T-cell (primary cell): ENCODE data around the gene MRPL48. TPM values are rescaled to one million over a fixed set of nuclear protein-coding genes. Genes with fewer than 3 reads are reported as not detected.

ENCODE experiments used
- ATAC-seq, 4 experiments: fragments of 200-7000 bp in 3 of 4; fragments of 150-1000 bp in 1 of 4; cut with Tn5 transposase; replicated peaks in 1 of 4; 1 replicate in 3 of 4; 2 replicates in 1 of 4; pipeline ENCODE4 v1.10.0; 2021; ENCODE audit warnings: moderate library complexity in 3 of 4, mild to moderate bottlenecking in 2 of 4, moderate number of reproducible peaks in 1 of 4
- CTCF ChIA-PET, 2 donors: fragments of 300-600 bp; sonication (Branson Sonifier 250); formaldehyde crosslinking; loops; one replicate each; lab custom pipeline; 2022; ENCODE audit warnings: antibody characterized with exemption in 2 of 2; lab: Charles Lee
- POLR2A ChIA-PET, 2 donors: fragments of 300-600 bp; sonication (Branson Sonifier 250); formaldehyde crosslinking; loops; one replicate each; lab custom pipeline; 2022; ENCODE audit warnings: antibody characterized with exemption in 2 of 2; lab: Charles Lee
- DNase-seq, 35 experiments: peaks; one replicate each; pipeline versions ENCODE4 v3.0.0 to v3.0.0-alpha.2; 2013 to 2023
- H3K27ac ChIP-seq: one replicate; pipeline ENCODE4 v1.5.1; 2013; ENCODE audit warnings: low read length
- H3K27me3 ChIP-seq, 2 experiments: replicated peaks in 1 of 2; 1 replicate in 1 of 2; 2 replicates in 1 of 2; pipeline versions ENCODE4 v1.6.1 to v1.7.0; 2013; ENCODE audit warnings: low read length in 1 of 2, mixed read lengths in 1 of 2; ENCODE audit not compliant: control insufficient read depth in 2 of 2, insufficient read depth in 2 of 2; ENCODE audit errors: extremely low read depth in 1 of 2
- H3K36me3 ChIP-seq, 2 donors: 1 replicate in 1 of 2; 2 replicates in 1 of 2; pipeline versions ENCODE4 v1.6.1 to v1.7.0; 2013; ENCODE audit warnings: low read length in 1 of 2; ENCODE audit not compliant: control insufficient read depth in 2 of 2, insufficient read depth in 1 of 2; ENCODE audit errors: extremely low read depth in 1 of 2
- H3K4me1 ChIP-seq, 2 experiments: 1 replicate in 1 of 2; 2 replicates in 1 of 2; pipeline versions ENCODE4 v1.6.1 to v1.7.0; 2013; ENCODE audit warnings: low read length in 2 of 2, mixed read lengths in 1 of 2; ENCODE audit not compliant: insufficient read depth in 2 of 2, control insufficient read depth in 1 of 2; ENCODE audit errors: extremely low read depth in 1 of 2
- H3K4me3 ChIP-seq, 2 donors: 1 replicate in 1 of 2; 2 replicates in 1 of 2; pipeline versions ENCODE4 v1.5.1 to v1.7.0; 2013; ENCODE audit warnings: mild to moderate bottlenecking in 2 of 2, low read length in 1 of 2, moderate library complexity in 1 of 2; ENCODE audit not compliant: control insufficient read depth in 1 of 2; ENCODE audit errors: extremely low read depth in 1 of 2
- H3K9me3 ChIP-seq: 2 replicates; pipeline ENCODE4 v1.7.0; 2013
- H3K27ac Mint-ChIP-seq, 2 donors: one replicate each; pipeline ENCODE4 v1.8.0; 2020 to 2021; ENCODE audit warnings: mild to moderate bottlenecking in 2 of 2, mixed read lengths in 2 of 2
- H3K27me3 Mint-ChIP-seq, 2 donors: one replicate each; pipeline ENCODE4 v1.8.0; 2021 to 2022; ENCODE audit warnings: mixed read lengths in 2 of 2
- H3K36me3 Mint-ChIP-seq: one replicate; pipeline ENCODE4 v1.8.0; 2021; ENCODE audit warnings: mixed read lengths
- H3K4me1 Mint-ChIP-seq, 3 donors: one replicate each; pipeline ENCODE4 v1.8.0; 2020 to 2022; ENCODE audit warnings: mixed read lengths in 3 of 3, mild to moderate bottlenecking in 1 of 3
- H3K4me3 Mint-ChIP-seq, 3 donors: one replicate each; pipeline ENCODE4 v1.8.0; 2020 to 2022; ENCODE audit warnings: mild to moderate bottlenecking in 3 of 3, mixed read lengths in 3 of 3, moderate library complexity in 3 of 3
- H3K9me3 Mint-ChIP-seq, 3 donors: one replicate each; pipeline ENCODE4 v1.8.0; 2020 to 2022; ENCODE audit warnings: mixed read lengths in 3 of 3
- WGBS: methylation state at CpG from one replicate; pipeline ENCODE4 v1.1.5; 2013; ENCODE audit warnings: missing lambda C conversion rate; ENCODE audit not compliant: insufficient coverage; 5-methylcytosine and 5-hydroxymethylcytosine counted together
- total RNA-seq, 35 experiments: library from RNA in 6 of 35; stranded (reverse) in 6 of 35; fragments of 120-200 nt in 1 of 35; gene quantifications; one replicate each; pipeline versions ENCODE4 v1.2.1 to v1.2.4 and lab custom pipeline; 2013 to 2026

Gene MRPL48
- total RNA-seq (10 to 100 TPM; 21.9 to 26.6 (median 25.7) TPM), total RNA-seq (lab: John Stamatoyannopoulos, UW) (7.3 to 40.1 (median 14.3) reads per million in 29 experiments)
- 34.9 TPM for total RNA-seq (2013)

- Mint-ChIP-seq H3K9me3 (no peaks in the 10 kb centered on the region), H3K27me3 (no peaks in the 10 kb centered on the region), H3K36me3 (no peaks in the 10 kb centered on the region), H3K4me1 (peaks cover 23 to 27% (median 24%) of the 10 kb centered on the region in 3 donors), H3K27ac (peak within 1 kb of the TSS; percentile 100), H3K4me3 (peak within 1 kb of the TSS; percentile 91 to 99 (median 99))
- DNase-seq (peak; percentile 74 to 90 (median 85)), ATAC-seq (peak; percentile 100)
- CTCF ChIA-PET: interaction anchor here in 1 of 2 donors (0.6 to 1.8 kb wide), 4 partner anchors 8 to 114 kb away, joined by 4 to 8 read pairs (median 6); no protein-coding TSS in a partner anchor
- no peaks in the 10 kb centered on the region for H3K27me3 ChIP-seq
- H3K9me3 ChIP-seq: no peaks in the 10 kb centered on the region
- peak within 1 kb of the TSS; percentile 80 to 83 for H3K4me3 ChIP-seq
- POLR2A ChIA-PET: interaction anchor here (0.6 to 1.6 kb wide), 4 partner anchors 9 to 221 kb away, joined by 3 to 15 read pairs (median 6); partner anchors contain the start of gene RAB6A (in 1 of the 2)
- WGBS: 2% methylated on average over 39 of the region's 44 CpGs
- H3K4me1 ChIP-seq: peaks cover 9 to 15% of the 10 kb centered on the region in 2 experiments
- peaks cover 0 to 8% of the 10 kb centered on the region in 2 donors for H3K36me3 ChIP-seq
- H3K27ac ChIP-seq: peak within 1 kb of the TSS; percentile 73
Observed at GRCh38 chr11:73787643-73788558, at the start of gene MRPL48. Gene MRPL48, plus strand, starts transcription at chr11:73787874. Its CDS starts 98 bp downstream, at chr11:73787972.

- Histone ChIP-seq H3K36me3 (no peaks in the 10 kb centered on the region), H3K9me3 (no peaks in the 10 kb centered on the region), H3K27ac (no peak overlapping the region), H3K4me3 (no peak overlapping the region), H3K4me1 (peaks cover 0 to 9% of the 10 kb centered on the region in 2 experiments), H3K27me3 (no peaks in the 10 kb centered on the region)
- H3K36me3 Mint-ChIP-seq: peaks cover 6% of the 10 kb centered on the region
- H3K4me1 Mint-ChIP-seq: peaks cover 27 to 38% (median 28%) of the 10 kb centered on the region in 3 donors
- no peak overlapping the region for H3K27ac Mint-ChIP-seq
- DNase-seq (no peak), ATAC-seq (no peak)
- no peak overlapping the region for H3K4me3 Mint-ChIP-seq
- WGBS: 100% methylated on average over 2 of the region's 7 CpGs
- CTCF ChIA-PET: no interaction called here
- no peaks in the 10 kb centered on the region for H3K9me3 Mint-ChIP-seq
- POLR2A ChIA-PET: no interaction called here
- no peaks in the 10 kb centered on the region for H3K27me3 Mint-ChIP-seq
Observed at GRCh38 chr11:73743045-73743444, 44.6 kb upstream of the MRPL48 start.

GRCh38 chr11:73746701-73747100 lies 41.0 kb upstream of the MRPL48 start:
- Histone ChIP-seq H3K4me3 (no peak overlapping the region), H3K27me3 (no peaks in the 10 kb centered on the region), H3K36me3 (no peaks in the 10 kb centered on the region), H3K9me3 (no peaks in the 10 kb centered on the region), H3K4me1 (peaks cover 3 to 11% of the 10 kb centered on the region in 2 experiments), H3K27ac (no peak overlapping the region)
- Mint-ChIP-seq H3K4me1 (peaks cover 50 to 54% (median 50%) of the 10 kb centered on the region in 3 donors), H3K4me3 (no peak overlapping the region), H3K9me3 (no peaks in the 10 kb centered on the region), H3K27ac (no peak overlapping the region), H3K36me3 (peaks cover 6% of the 10 kb centered on the region), H3K27me3 (no peaks in the 10 kb centered on the region)
- DNase-seq (no peak), ATAC-seq (no peak)
- 97% methylated on average over 6 of the region's 13 CpGs for WGBS
- CTCF ChIA-PET: no interaction called here
- POLR2A ChIA-PET: interaction anchor here in 1 of 2 donors (0.6 kb wide), 1 partner anchor 14 kb away, joined by 6 read pairs; the partner anchor contains the start of gene RAB6A

GRCh38 chr11:73747762-73748161 lies 39.9 kb upstream of the MRPL48 start:
- H3K27ac Mint-ChIP-seq: no peak overlapping the region
- ChIA-PET POLR2A (no interaction called here), CTCF (no interaction called here)
- H3K9me3 ChIP-seq: no peaks in the 10 kb centered on the region
- peaks cover 8% of the 10 kb centered on the region for H3K36me3 Mint-ChIP-seq
- ATAC-seq (no peak), DNase-seq (no peak)
- H3K4me1 ChIP-seq: peaks cover 3 to 18% of the 10 kb centered on the region in 2 experiments
- H3K36me3 ChIP-seq: no peaks in the 10 kb centered on the region
- no CpG with 5 or more reads among the region's 3 CpGs for WGBS
- H3K4me3 Mint-ChIP-seq: no peak overlapping the region
- H3K27ac ChIP-seq: no peak overlapping the region
- no peaks in the 10 kb centered on the region for H3K9me3 Mint-ChIP-seq
- H3K27me3 Mint-ChIP-seq: no peaks in the 10 kb centered on the region
- H3K4me1 Mint-ChIP-seq: peaks cover 57 to 63% (median 59%) of the 10 kb centered on the region in 3 donors
- H3K27me3 ChIP-seq: no peaks in the 10 kb centered on the region
- no peak overlapping the region for H3K4me3 ChIP-seq

- Histone ChIP-seq H3K27me3 (no peaks in the 10 kb centered on the region), H3K4me1 (peaks cover 3 to 19% of the 10 kb centered on the region in 2 experiments), H3K4me3 (no peak overlapping the region), H3K27ac (no peak overlapping the region), H3K9me3 (no peaks in the 10 kb centered on the region), H3K36me3 (no peaks in the 10 kb centered on the region)
- no CpG with 5 or more reads among the region's 5 CpGs for WGBS
- peaks cover 53 to 59% (median 59%) of the 10 kb centered on the region in 3 donors for H3K4me1 Mint-ChIP-seq
- H3K4me3 Mint-ChIP-seq: no peak overlapping the region
- H3K27ac Mint-ChIP-seq: no peak overlapping the region
- DNase-seq (no peak), ATAC-seq (no peak)
- ChIA-PET POLR2A (no interaction called here), CTCF (no interaction called here)
- no peaks in the 10 kb centered on the region for H3K9me3 Mint-ChIP-seq
- H3K36me3 Mint-ChIP-seq: peaks cover 8% of the 10 kb centered on the region
- H3K27me3 Mint-ChIP-seq: no peaks in the 10 kb centered on the region
Observed at GRCh38 chr11:73748300-73748699, 39.4 kb upstream of the MRPL48 start.

GRCh38 chr11:73749118-73749517 lies 38.6 kb upstream of the MRPL48 start:
- peaks cover 50 to 59% (median 58%) of the 10 kb centered on the region in 3 donors for H3K4me1 Mint-ChIP-seq
- no peak for ATAC-seq
- POLR2A ChIA-PET: no interaction called here

More at GRCh38 chr11:73749118-73749517, 38.6 kb upstream of the MRPL48 start:
- H3K9me3 ChIP-seq: no peaks in the 10 kb centered on the region
- Mint-ChIP-seq H3K27me3 (no peaks in the 10 kb centered on the region), H3K27ac (no peak overlapping the region), H3K36me3 (peaks cover 9% of the 10 kb centered on the region), H3K4me3 (no peak overlapping the region), H3K9me3 (no peaks in the 10 kb centered on the region)
- WGBS: no CpG with 5 or more reads among the region's 7 CpGs
- H3K36me3 ChIP-seq: no peaks in the 10 kb centered on the region
- CTCF ChIA-PET: no interaction called here
- H3K4me3 ChIP-seq: no peak overlapping the region
- DNase-seq: no peak
- H3K27me3 ChIP-seq: no peaks in the 10 kb centered on the region
- H3K27ac ChIP-seq: no peak overlapping the region
- H3K4me1 ChIP-seq: peaks cover 3 to 17% of the 10 kb centered on the region in 2 experiments
